ENCODE measurements around the gene CCDC57.

- no peak for TF ChIP-seq POLR2AphosphoS5 (IDR thresholded peaks at IDR 0.05; ENCODE audit: low read depth, low read length)
- TF ChIP-seq TAF1 (IDR thresholded peaks at IDR 0.05; ENCODE audit: borderline replicate concordance, insufficient read depth, low read length): no peak
- TF ChIP-seq, protein P1, sequence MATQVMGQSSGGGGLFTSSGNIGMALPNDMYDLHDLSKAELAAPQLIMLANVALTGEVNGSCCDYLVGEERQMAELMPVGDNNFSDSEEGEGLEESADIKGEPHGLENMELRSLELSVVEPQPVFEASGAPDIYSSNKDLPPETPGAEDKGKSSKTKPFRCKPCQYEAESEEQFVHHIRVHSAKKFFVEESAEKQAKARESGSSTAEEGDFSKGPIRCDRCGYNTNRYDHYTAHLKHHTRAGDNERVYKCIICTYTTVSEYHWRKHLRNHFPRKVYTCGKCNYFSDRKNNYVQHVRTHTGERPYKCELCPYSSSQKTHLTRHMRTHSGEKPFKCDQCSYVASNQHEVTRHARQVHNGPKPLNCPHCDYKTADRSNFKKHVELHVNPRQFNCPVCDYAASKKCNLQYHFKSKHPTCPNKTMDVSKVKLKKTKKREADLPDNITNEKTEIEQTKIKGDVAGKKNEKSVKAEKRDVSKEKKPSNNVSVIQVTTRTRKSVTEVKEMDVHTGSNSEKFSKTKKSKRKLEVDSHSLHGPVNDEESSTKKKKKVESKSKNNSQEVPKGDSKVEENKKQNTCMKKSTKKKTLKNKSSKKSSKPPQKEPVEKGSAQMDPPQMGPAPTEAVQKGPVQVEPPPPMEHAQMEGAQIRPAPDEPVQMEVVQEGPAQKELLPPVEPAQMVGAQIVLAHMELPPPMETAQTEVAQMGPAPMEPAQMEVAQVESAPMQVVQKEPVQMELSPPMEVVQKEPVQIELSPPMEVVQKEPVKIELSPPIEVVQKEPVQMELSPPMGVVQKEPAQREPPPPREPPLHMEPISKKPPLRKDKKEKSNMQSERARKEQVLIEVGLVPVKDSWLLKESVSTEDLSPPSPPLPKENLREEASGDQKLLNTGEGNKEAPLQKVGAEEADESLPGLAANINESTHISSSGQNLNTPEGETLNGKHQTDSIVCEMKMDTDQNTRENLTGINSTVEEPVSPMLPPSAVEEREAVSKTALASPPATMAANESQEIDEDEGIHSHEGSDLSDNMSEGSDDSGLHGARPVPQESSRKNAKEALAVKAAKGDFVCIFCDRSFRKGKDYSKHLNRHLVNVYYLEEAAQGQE (IDR thresholded peaks at IDR 0.05; ENCODE audit: insufficient read depth in 1 of 2, low read depth in 2 of 2, low read length in 2 of 2): no peak
- TF ChIP-seq SIN3A (IDR thresholded peaks at IDR 0.05; ENCODE audit: borderline replicate concordance, insufficient read depth, low read length): no peak
- TF ChIP-seq FOXP2 (optimal IDR thresholded peaks at IDR 0.05; ENCODE audit: borderline replicate concordance, extremely low read depth, extremely low read length, insufficient read depth): no peak
Measured at GRCh38 chr17:82152556-82153294, 59.9 kb downstream of the CCDC57 start.

All from PFSK-1 (cell line).